Activated CD4-positive, alpha-beta T cell treated with anti-CD3 and anti-CD28 coated beads, Interleukin-2, amount 10 ng/mL, durations not matched to agents 24 days and 14 days (primary cell): ENCODE results near the gene MUC5AC. TPM values are rescaled to one million over a fixed set of nuclear protein-coding genes. Genes with fewer than 3 reads are reported as not detected.
"Not testable (repeated sequence)": the region's sequence is repeated elsewhere in the genome, so short reads cannot be mapped to it uniquely, and the experiment has no call there.

ENCODE experiments used
- DNase-seq: peaks from one replicate; pipeline ENCODE4 v3.0.0; 2022
- H3K27ac Mint-ChIP-seq: one replicate; pipeline ENCODE4 v1.8.0; 2022; ENCODE audit warnings: mild to moderate bottlenecking, mixed read lengths
- H3K27me3 Mint-ChIP-seq: one replicate; pipeline ENCODE4 v1.8.0; 2022; ENCODE audit warnings: mixed read lengths
- H3K36me3 Mint-ChIP-seq: one replicate; pipeline ENCODE4 v1.8.0; 2022; ENCODE audit warnings: low read depth, mild to moderate bottlenecking, mixed read lengths
- H3K4me1 Mint-ChIP-seq: one replicate; pipeline ENCODE4 v1.8.0; 2021; ENCODE audit warnings: mixed read lengths
- H3K4me3 Mint-ChIP-seq: one replicate; pipeline ENCODE4 v1.8.0; 2022; ENCODE audit warnings: mild to moderate bottlenecking, moderate library complexity, mixed read lengths
- H3K9me3 Mint-ChIP-seq: one replicate; pipeline ENCODE4 v1.8.0; 2021; ENCODE audit warnings: mixed read lengths
- intact Hi-C: fragments of 100-400 bp; cut with micrococcal nuclease; formaldehyde crosslinking; loops from one replicate; pipeline ENCODE4 v1.15.1; 2023
- total RNA-seq: library from RNA; stranded (reverse); gene quantifications from 2 replicates; pipeline ENCODE4 v1.2.3, GENCODE V29; 2022

The MUC5AC gene
- total RNA-seq, 1 donor from 2014 or later: not detected

GRCh38 chr11:1240771-1241170 is 83.0 kb downstream of the MUC5AC start:
- Mint-ChIP-seq H3K27ac (no peak overlapping the region), H3K4me3 (no peak overlapping the region), H3K36me3 (peaks cover 1% of the 10 kb centered on the region), H3K27me3 (no peaks in the 10 kb centered on the region), H3K4me1 (no peaks in the 10 kb centered on the region), H3K9me3 (no peaks in the 10 kb centered on the region)
- DNase-seq: no peak
- intact Hi-C loops: no loop called here

GRCh38 chr11:1241706-1242105 is 84.0 kb downstream of the MUC5AC start:
- Mint-ChIP-seq H3K4me3 (no peak overlapping the region), H3K9me3 (no peaks in the 10 kb centered on the region), H3K4me1 (no peaks in the 10 kb centered on the region), H3K27ac (no peak overlapping the region), H3K27me3 (no peaks in the 10 kb centered on the region), H3K36me3 (peaks cover 1% of the 10 kb centered on the region)
- no peak for DNase-seq
- intact Hi-C loops: no loop called here

GRCh38 chr11:1242289-1242688 is 84.5 kb downstream of the MUC5AC start:
- Mint-ChIP-seq H3K4me1 (no peaks in the 10 kb centered on the region), H3K27me3 (no peaks in the 10 kb centered on the region), H3K4me3 (no peak overlapping the region), H3K36me3 (peaks cover 1% of the 10 kb centered on the region), H3K9me3 (no peaks in the 10 kb centered on the region), H3K27ac (no peak overlapping the region)
- intact Hi-C loops: no loop called here
- DNase-seq: no peak

- H3K9me3 Mint-ChIP-seq, H3K4me1 Mint-ChIP-seq, H3K36me3 Mint-ChIP-seq, intact Hi-C loops, DNase-seq, H3K4me3 Mint-ChIP-seq, H3K27ac Mint-ChIP-seq, H3K27me3 Mint-ChIP-seq: not testable (repeated sequence)
Observed at GRCh38 chr11:1242751-1243150, 85.0 kb downstream of the MUC5AC start.

DNA sequence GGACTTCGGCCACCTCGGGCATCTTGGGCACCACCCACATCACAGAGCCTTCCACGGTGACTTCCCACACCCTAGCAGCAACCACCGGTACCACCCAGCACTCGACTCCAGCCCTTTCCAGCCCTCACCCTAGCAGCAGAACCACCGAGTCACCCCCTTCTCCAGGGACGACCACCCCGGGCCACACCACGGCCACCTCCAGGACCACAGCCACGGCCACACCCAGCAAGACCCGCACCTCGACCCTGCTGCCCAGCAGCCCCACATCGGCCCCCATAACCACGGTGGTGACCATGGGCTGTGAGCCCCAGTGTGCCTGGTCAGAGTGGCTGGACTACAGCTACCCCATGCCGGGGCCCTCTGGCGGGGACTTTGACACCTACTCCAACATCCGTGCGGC is 85.8 kb downstream of the MUC5AC start:
- DNase-seq, H3K27me3 Mint-ChIP-seq, H3K4me1 Mint-ChIP-seq, H3K27ac Mint-ChIP-seq, intact Hi-C loops, H3K9me3 Mint-ChIP-seq, H3K4me3 Mint-ChIP-seq, H3K36me3 Mint-ChIP-seq: not testable (repeated sequence)

DNA sequence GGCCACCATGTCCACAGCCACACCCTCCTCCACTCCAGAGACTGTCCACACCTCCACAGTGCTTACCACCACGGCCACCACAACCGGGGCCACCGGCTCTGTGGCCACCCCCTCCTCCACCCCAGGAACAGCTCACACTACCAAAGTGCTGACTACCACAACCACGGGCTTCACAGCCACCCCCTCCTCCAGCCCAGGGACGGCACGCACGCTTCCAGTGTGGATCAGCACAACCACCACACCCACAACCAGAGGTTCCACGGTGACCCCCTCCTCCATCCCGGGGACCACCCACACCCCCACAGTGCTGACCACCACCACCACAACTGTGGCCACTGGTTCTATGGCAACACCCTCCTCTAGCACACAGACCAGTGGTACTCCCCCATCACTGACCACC is 86.8 kb downstream of the MUC5AC start:
- H3K36me3 Mint-ChIP-seq, intact Hi-C loops, H3K4me3 Mint-ChIP-seq, H3K27me3 Mint-ChIP-seq, H3K27ac Mint-ChIP-seq, H3K4me1 Mint-ChIP-seq, H3K9me3 Mint-ChIP-seq, DNase-seq: not testable (repeated sequence)

DNA sequence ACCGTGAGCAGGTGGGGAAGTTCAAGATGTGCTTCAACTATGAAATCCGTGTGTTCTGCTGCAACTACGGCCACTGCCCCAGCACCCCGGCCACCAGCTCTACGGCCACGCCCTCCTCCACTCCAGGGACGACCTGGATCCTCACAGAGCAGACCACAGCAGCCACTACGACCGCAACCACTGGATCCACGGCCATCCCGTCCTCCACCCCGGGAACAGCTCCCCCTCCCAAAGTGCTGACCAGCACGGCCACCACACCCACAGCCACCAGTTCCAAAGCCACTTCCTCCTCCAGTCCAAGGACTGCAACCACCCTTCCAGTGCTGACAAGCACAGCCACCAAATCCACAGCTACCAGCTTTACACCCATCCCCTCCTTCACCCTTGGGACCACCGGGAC is 88.0 kb downstream of the MUC5AC start:
- H3K4me1 Mint-ChIP-seq, H3K36me3 Mint-ChIP-seq, DNase-seq, H3K27ac Mint-ChIP-seq, H3K27me3 Mint-ChIP-seq, H3K4me3 Mint-ChIP-seq, H3K9me3 Mint-ChIP-seq, intact Hi-C loops: not testable (repeated sequence)

- H3K36me3 Mint-ChIP-seq, H3K9me3 Mint-ChIP-seq, DNase-seq, H3K4me1 Mint-ChIP-seq, intact Hi-C loops, H3K27me3 Mint-ChIP-seq, H3K4me3 Mint-ChIP-seq, H3K27ac Mint-ChIP-seq: not testable (repeated sequence)
Observed at GRCh38 chr11:1246301-1246700, 88.5 kb downstream of the MUC5AC start.

GRCh38 chr11:1247026-1247425 is 89.3 kb downstream of the MUC5AC start:
- H3K4me1 Mint-ChIP-seq, H3K27ac Mint-ChIP-seq, intact Hi-C loops, H3K27me3 Mint-ChIP-seq, H3K9me3 Mint-ChIP-seq, DNase-seq, H3K36me3 Mint-ChIP-seq, H3K4me3 Mint-ChIP-seq: not testable (repeated sequence)

DNA sequence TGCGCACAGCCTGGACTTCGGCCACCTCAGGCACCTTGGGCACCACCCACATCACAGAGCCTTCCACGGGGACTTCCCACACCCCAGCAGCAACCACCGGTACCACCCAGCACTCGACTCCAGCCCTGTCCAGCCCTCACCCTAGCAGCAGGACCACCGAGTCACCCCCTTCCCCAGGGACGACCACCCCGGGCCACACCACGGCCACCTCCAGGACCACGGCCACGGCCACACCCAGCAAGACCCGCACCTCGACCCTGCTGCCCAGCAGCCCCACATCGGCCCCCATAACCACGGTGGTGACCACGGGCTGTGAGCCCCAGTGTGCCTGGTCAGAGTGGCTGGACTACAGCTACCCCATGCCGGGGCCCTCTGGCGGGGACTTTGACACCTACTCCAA is 91.2 kb downstream of the MUC5AC start:
- H3K27me3 Mint-ChIP-seq, H3K4me1 Mint-ChIP-seq, H3K9me3 Mint-ChIP-seq, DNase-seq, intact Hi-C loops, H3K27ac Mint-ChIP-seq, H3K36me3 Mint-ChIP-seq, H3K4me3 Mint-ChIP-seq: not testable (repeated sequence)

GRCh38 chr11:1250411-1250810 is 92.7 kb downstream of the MUC5AC start:
- H3K4me3 Mint-ChIP-seq: not testable (repeated sequence)

More at GRCh38 chr11:1250411-1250810, 92.7 kb downstream of the MUC5AC start:
- intact Hi-C loops, H3K36me3 Mint-ChIP-seq, H3K9me3 Mint-ChIP-seq, H3K27ac Mint-ChIP-seq, DNase-seq, H3K4me1 Mint-ChIP-seq, H3K27me3 Mint-ChIP-seq: not testable (repeated sequence)

Other genes with a start within 250 kb of the MUC5AC start
- 99.7 and 109 TPM in 2 replicates for gene CHID1, start 247.1 kb upstream of the MUC5AC start, total RNA-seq
- 51.4 and 53.8 TPM in 2 replicates for gene AP2A2, start 232.1 kb upstream of the MUC5AC start, total RNA-seq
- gene MUC6, start 121.2 kb upstream of the MUC5AC start, total RNA-seq: not detected in 2 replicates
- gene MUC2, start 83.1 kb upstream of the MUC5AC start, total RNA-seq: not detected in 2 replicates
- not detected in 2 replicates for gene MUC5B, start 65.1 kb downstream of the MUC5AC start, total RNA-seq
- gene TOLLIP, start 151.7 kb downstream of the MUC5AC start, total RNA-seq: 32.4 and 38.9 TPM in 2 replicates
- gene BRSK2, start 232.0 kb downstream of the MUC5AC start, total RNA-seq: 0.84 and 0.97 TPM in 2 replicates